Panc1 (cell line): ENCODE measurements around the gene GPC3.

Experiments used
- CTCF ChIP-seq: fragments of 450-650 bp; IDR thresholded peaks from 2 replicates; pipeline ENCODE4 v1.5.1; 2017; ENCODE audit warnings: mild to moderate bottlenecking
- REST ChIP-seq, 2 experiments: IDR thresholded peaks; 2 replicates each; pipeline ENCODE4 v1.6.1; 2011 to 2012; ENCODE audit warnings: low read depth in 2 of 2, control low read depth in 1 of 2, low read length in 1 of 2, mild to moderate bottlenecking in 1 of 2, moderate library complexity in 1 of 2; ENCODE audit not compliant: insufficient read depth in 1 of 2
- SIN3A ChIP-seq: IDR thresholded peaks from 2 replicates; pipeline ENCODE4 v1.6.1; 2012; ENCODE audit warnings: low read depth, mild to moderate bottlenecking, low read length, moderate library complexity, borderline replicate concordance; ENCODE audit not compliant: insufficient read depth
- TCF7L2 ChIP-seq: IDR thresholded peaks from 2 replicates; pipeline ENCODE4 v1.6.1; 2011; ENCODE audit warnings: mild to moderate bottlenecking, low read depth, low read length, inconsistent platforms

- TF ChIP-seq CTCF (no peak), TCF7L2 (no peak), REST (IDR thresholded peaks at IDR 0.05; ENCODE audit: insufficient read depth in 1 of 2, low read depth in 2 of 2, low read length in 1 of 2) (no peak), SIN3A (no peak)
Observed at GRCh38 chrX:133588827-133589226, 396.6 kb downstream of the GPC3 start.
